Endodermal cell (in vitro differentiated cells): ENCODE measurements around the gene HINT2. TPM values are rescaled to one million over a fixed set of nuclear protein-coding genes. Genes with fewer than 3 reads are reported as not detected.
A peak's percentile ranks its signal among the peaks of the same experiment; 100 is the strongest.

ENCODE experiments used
- DNase-seq: peaks from one replicate; pipeline ENCODE4 v3.0.0-alpha.2; 2017
- H3K27ac ChIP-seq: 2 replicates; pipeline ENCODE4 v1.5.1; 2013; ENCODE audit warnings: mild to moderate bottlenecking, low read depth, low read length, moderate library complexity
- H3K27me3 ChIP-seq: 2 replicates; pipeline ENCODE4 v1.6.1; 2013; ENCODE audit warnings: mild to moderate bottlenecking, low read length, moderate library complexity; ENCODE audit not compliant: insufficient read depth, control insufficient read depth, poor library complexity, severe bottlenecking
- H3K36me3 ChIP-seq: 2 replicates; pipeline ENCODE4 v1.7.0; 2013; ENCODE audit warnings: mild to moderate bottlenecking, low read length, moderate library complexity; ENCODE audit not compliant: control insufficient read depth, insufficient read depth
- H3K4me1 ChIP-seq: one replicate; pipeline ENCODE4 v1.7.0; 2013; ENCODE audit warnings: low read length; ENCODE audit not compliant: control insufficient read depth, insufficient read depth
- H3K4me3 ChIP-seq: 2 replicates; pipeline ENCODE4 v1.5.1; 2013; ENCODE audit warnings: mild to moderate bottlenecking, low read length, moderate library complexity
- H3K9ac ChIP-seq: 2 replicates; pipeline ENCODE4 v1.6.1; 2013; ENCODE audit warnings: mild to moderate bottlenecking, low read length, moderate library complexity; ENCODE audit not compliant: poor library complexity, severe bottlenecking; ENCODE audit errors: extremely low read depth
- H3K9me3 ChIP-seq: 2 replicates; pipeline ENCODE4 v1.6.1; 2013; ENCODE audit warnings: mild to moderate bottlenecking, low read length, moderate library complexity; ENCODE audit not compliant: control insufficient read depth
- H3K27ac Mint-ChIP-seq: 2 replicates; pipeline ENCODE4 v1.8.0; 2020; ENCODE audit warnings: mixed read lengths
- H3K27me3 Mint-ChIP-seq: 2 replicates; pipeline ENCODE4 v1.8.0; 2021; ENCODE audit warnings: mild to moderate bottlenecking, mixed read lengths; ENCODE audit not compliant: insufficient read depth
- H3K36me3 Mint-ChIP-seq: 2 replicates; pipeline ENCODE4 v1.8.0; 2020; ENCODE audit warnings: low read depth, mixed read lengths
- H3K4me1 Mint-ChIP-seq: 2 replicates; pipeline ENCODE4 v1.8.0; 2020; ENCODE audit warnings: mixed read lengths
- H3K4me3 Mint-ChIP-seq: 2 replicates; pipeline ENCODE4 v1.8.0; 2020; ENCODE audit warnings: mild to moderate bottlenecking, moderate library complexity, mixed read lengths
- H3K9me3 Mint-ChIP-seq: 2 replicates; pipeline ENCODE4 v1.8.0; 2020; ENCODE audit warnings: mild to moderate bottlenecking, mixed read lengths
- WGBS, 2 experiments: methylation state at CpG; one replicate each; pipeline versions ENCODE4 v1.1.5 to v1.1.7; 2013; ENCODE audit warnings: missing lambda C conversion rate in 2 of 2, mixed read lengths in 1 of 2; ENCODE audit not compliant: insufficient coverage in 1 of 2, insufficient read length in 1 of 2; 5-methylcytosine and 5-hydroxymethylcytosine counted together
- total RNA-seq, 2 donors: library from RNA; stranded (reverse); fragmentation: NEBNext Ultra II Directional in 1 of 2; extraction: Animal tissue kit (Norgen Biotek cat#: 25700) in 1 of 2; gene quantifications; 2 replicates in 1 of 2; 3 replicates in 1 of 2; pipeline ENCODE4 v1.2.1, GENCODE V29; 2021
- TF ChIP-seq, protein P1 (sequence below): fragments of 200-600 bp; sonication (generic); conservative IDR thresholded peaks from 2 replicates; pipeline ENCODE4 v1.5.0; 2021; ENCODE audit warnings: antibody characterized with exemption, mild to moderate bottlenecking

Gene HINT2
- total RNA-seq, 2 donors from 2014 or later = 34.3 to 48.6 TPM

DNA sequence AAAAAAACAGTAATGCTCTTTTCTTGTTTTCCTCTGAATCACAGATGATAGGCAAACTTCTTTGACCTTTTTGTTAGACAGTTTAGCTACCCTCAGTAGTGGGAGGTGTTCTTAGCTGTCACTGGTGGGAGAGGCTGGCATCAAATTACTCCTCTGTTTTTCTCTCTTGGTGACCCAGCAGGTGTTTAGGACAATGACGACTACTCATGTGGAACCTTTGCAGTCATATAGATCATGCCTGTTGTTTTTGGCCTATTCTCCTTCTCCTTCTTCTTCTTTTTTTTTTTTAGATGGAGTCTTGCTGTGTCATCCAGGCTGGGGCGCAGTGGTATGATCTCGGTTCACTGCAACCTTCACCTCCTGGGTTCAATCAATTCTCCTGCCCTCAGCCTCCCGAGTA, 38.8 kb downstream of the HINT2 start:
- H3K9me3 Mint-ChIP-seq = no peaks in the 10 kb centered on the region
- H3K27me3 Mint-ChIP-seq = no peaks in the 10 kb centered on the region
- no peak for DNase-seq
- Histone ChIP-seq H3K36me3 (no peaks in the 10 kb centered on the region), H3K27ac (no peak overlapping the region), H3K27me3 (no peaks in the 10 kb centered on the region), H3K9me3 (no peaks in the 10 kb centered on the region), H3K4me1 (no peaks in the 10 kb centered on the region), H3K4me3 (no peak overlapping the region), H3K9ac (no peak overlapping the region)
- TF ChIP-seq, protein P1, sequence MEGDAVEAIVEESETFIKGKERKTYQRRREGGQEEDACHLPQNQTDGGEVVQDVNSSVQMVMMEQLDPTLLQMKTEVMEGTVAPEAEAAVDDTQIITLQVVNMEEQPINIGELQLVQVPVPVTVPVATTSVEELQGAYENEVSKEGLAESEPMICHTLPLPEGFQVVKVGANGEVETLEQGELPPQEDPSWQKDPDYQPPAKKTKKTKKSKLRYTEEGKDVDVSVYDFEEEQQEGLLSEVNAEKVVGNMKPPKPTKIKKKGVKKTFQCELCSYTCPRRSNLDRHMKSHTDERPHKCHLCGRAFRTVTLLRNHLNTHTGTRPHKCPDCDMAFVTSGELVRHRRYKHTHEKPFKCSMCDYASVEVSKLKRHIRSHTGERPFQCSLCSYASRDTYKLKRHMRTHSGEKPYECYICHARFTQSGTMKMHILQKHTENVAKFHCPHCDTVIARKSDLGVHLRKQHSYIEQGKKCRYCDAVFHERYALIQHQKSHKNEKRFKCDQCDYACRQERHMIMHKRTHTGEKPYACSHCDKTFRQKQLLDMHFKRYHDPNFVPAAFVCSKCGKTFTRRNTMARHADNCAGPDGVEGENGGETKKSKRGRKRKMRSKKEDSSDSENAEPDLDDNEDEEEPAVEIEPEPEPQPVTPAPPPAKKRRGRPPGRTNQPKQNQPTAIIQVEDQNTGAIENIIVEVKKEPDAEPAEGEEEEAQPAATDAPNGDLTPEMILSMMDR = no peak
- H3K4me3 Mint-ChIP-seq = no peak overlapping the region
- H3K27ac Mint-ChIP-seq = no peak overlapping the region
- H3K36me3 Mint-ChIP-seq = peaks cover 8% of the 10 kb centered on the region
- H3K4me1 Mint-ChIP-seq = peaks cover 14% of the 10 kb centered on the region
- WGBS, 2 experiments = 66 to 89% methylated on average over 4 of the region's 4 CpGs

DNA sequence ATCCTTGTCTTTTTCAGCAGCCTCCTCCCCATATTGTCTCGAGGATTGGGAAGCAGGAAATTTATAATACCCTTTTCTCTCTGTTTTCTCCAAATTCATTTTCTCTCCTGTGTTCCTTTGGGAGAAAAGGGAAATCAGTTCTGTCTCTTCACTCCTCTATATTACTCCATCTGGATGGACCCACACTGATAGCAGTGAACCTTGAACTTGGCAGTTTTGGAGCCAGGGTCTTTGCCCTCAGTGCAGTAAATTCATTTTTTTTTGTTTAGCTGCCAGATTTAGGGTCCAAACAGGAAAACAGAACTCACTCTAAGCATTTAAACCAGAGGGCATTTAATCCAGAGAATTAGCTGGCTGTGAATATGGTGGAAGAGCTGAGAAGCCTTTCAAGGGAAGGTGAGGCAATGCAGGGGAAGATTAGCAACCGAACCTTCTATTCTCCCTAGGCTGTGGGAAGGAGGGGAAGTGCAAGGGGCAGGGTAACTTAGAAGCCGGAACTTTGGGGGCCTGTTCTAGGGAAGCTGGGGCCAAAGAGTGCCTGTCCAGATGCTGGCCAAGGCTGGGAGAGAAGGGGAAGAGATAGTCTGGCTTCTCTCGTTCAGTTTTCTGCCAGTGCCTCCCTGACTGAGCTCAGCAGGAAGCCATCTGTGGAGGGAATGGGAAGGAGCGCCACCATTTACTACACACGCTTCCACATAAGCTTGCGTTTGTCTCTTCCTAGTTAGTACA, 39.8 kb downstream of the HINT2 start:
- Histone ChIP-seq H3K27ac (no peak overlapping the region), H3K9ac (no peak overlapping the region), H3K36me3 (no peaks in the 10 kb centered on the region), H3K9me3 (no peaks in the 10 kb centered on the region), H3K4me3 (no peak overlapping the region), H3K27me3 (no peaks in the 10 kb centered on the region), H3K4me1 (no peaks in the 10 kb centered on the region)
- no peaks in the 10 kb centered on the region for H3K9me3 Mint-ChIP-seq
- peak overlapping the region; percentile 70 for H3K27ac Mint-ChIP-seq
- no peaks in the 10 kb centered on the region for H3K27me3 Mint-ChIP-seq
- DNase-seq = no peak
- H3K36me3 Mint-ChIP-seq = peaks cover 2% of the 10 kb centered on the region
- H3K4me1 Mint-ChIP-seq = peaks cover 14% of the 10 kb centered on the region
- 47 to 70% methylated on average over 2 to 7 of the region's 7 CpGs for WGBS, 2 experiments
- TF ChIP-seq, protein P1 = no peak
- H3K4me3 Mint-ChIP-seq = no peak overlapping the region

DNA sequence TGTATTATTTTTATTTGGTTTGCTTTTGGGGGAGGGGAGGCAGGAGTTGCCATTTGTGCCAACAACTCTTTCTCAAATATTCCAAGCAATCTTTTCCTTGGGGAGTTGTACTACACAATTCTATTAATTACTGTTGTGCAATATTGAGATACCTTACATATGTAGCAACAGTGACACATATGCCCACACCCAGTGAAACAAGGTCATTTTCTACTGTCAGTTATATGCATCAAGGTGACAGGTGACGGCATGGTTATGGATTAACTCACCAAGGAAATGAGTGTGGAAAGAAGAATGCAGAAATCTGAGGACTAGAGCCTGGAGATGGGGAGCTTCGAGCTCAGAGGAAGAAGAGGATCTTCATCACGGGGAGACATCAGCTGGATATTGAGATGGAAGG, 42.9 kb downstream of the HINT2 start:
- Mint-ChIP-seq H3K9me3 (no peaks in the 10 kb centered on the region), H3K4me1 (peaks cover 14% of the 10 kb centered on the region), H3K27ac (no peak overlapping the region), H3K4me3 (no peak overlapping the region), H3K27me3 (no peaks in the 10 kb centered on the region), H3K36me3 (no peaks in the 10 kb centered on the region)
- Histone ChIP-seq H3K36me3 (no peaks in the 10 kb centered on the region), H3K9me3 (no peaks in the 10 kb centered on the region), H3K4me1 (no peaks in the 10 kb centered on the region), H3K27ac (no peak overlapping the region), H3K4me3 (no peak overlapping the region), H3K27me3 (no peaks in the 10 kb centered on the region), H3K9ac (no peak overlapping the region)
- WGBS, 2 experiments = 91 to 92% methylated on average over 3 of the region's 3 CpGs
- no peak for DNase-seq
- TF ChIP-seq, protein P1 = no peak
